HG03039 (cell line): ENCODE measurements around the gene ALDH18A1.
"Not testable (repeated sequence)": the region's sequence is repeated elsewhere in the genome, so short reads cannot be mapped to it uniquely, and the experiment has no call there.

Experiments used
- ATAC-seq: cut with Tn5 transposase; IDR thresholded peaks from one replicate; pipeline ENCODE4 v1.9.1; 2021; ENCODE audit warnings: mild to moderate bottlenecking, moderate library complexity; ENCODE audit not compliant: unreplicated experiment

The ALDH18A1 gene

GRCh38 chr10:95656291-95657164 lies at the start of gene ALDH18A1:
Gene ALDH18A1, minus strand, starts transcription at chr10:95656711. Its CDS starts 3,334 bp downstream, at chr10:95653377.
- ATAC-seq = peak; percentile 88

GRCh38 chr10:95698415-95698814 lies 41.9 kb upstream of the ALDH18A1 start:
- ATAC-seq = no peak

- no peak for ATAC-seq
These were observed 40.9 kb upstream of the ALDH18A1 start for GRCh38 chr10:95697429-95697828.

GRCh38 chr10:95694665-95695064 lies 38.2 kb upstream of the ALDH18A1 start:
- ATAC-seq = no peak

GRCh38 chr10:95693668-95694534 lies 37.4 kb upstream of the ALDH18A1 start, which contains the start of gene TCTN3:
Gene TCTN3, minus strand, starts transcription at chr10:95693927. Its CDS starts 28 bp downstream, at chr10:95693899.
- ATAC-seq = peak; percentile 99

- no peak for ATAC-seq
These were observed 36.7 kb upstream of the ALDH18A1 start for GRCh38 chr10:95693071-95693667.

- ATAC-seq = no peak
These were observed 34.8 kb upstream of the ALDH18A1 start for GRCh38 chr10:95691281-95691680.

- no peak for ATAC-seq
These were observed 32.1 kb upstream of the ALDH18A1 start for GRCh38 chr10:95688648-95689047.

GRCh38 chr10:95683966-95684365 lies 27.5 kb upstream of the ALDH18A1 start:
- ATAC-seq = no peak

- no peak for ATAC-seq
These were observed 19.0 kb upstream of the ALDH18A1 start for GRCh38 chr10:95675403-95676116.

GRCh38 chr10:95674643-95675042 lies 18.1 kb upstream of the ALDH18A1 start:
- ATAC-seq = no peak

- ATAC-seq = not testable (repeated sequence)
These were observed 16.1 kb upstream of the ALDH18A1 start for GRCh38 chr10:95672641-95673040.

- no peak for ATAC-seq
These were observed 8.0 kb upstream of the ALDH18A1 start for GRCh38 chr10:95664543-95664942.

GRCh38 chr10:95663496-95663895 lies 7.0 kb upstream of the ALDH18A1 start:
- no peak for ATAC-seq

- ATAC-seq = no peak
These were observed 5.3 kb upstream of the ALDH18A1 start for GRCh38 chr10:95661818-95662217.

- no peak for ATAC-seq
These were observed 3.8 kb upstream of the ALDH18A1 start for GRCh38 chr10:95660283-95660682.

- ATAC-seq = no peak
These were observed 739 bp upstream of the ALDH18A1 start for GRCh38 chr10:95657250-95657649.

GRCh38 chr10:95655571-95656290 lies 780 bp downstream of the ALDH18A1 start:
- no peak for ATAC-seq

- ATAC-seq = no peak
These were observed 2.6 kb downstream of the ALDH18A1 start for GRCh38 chr10:95653895-95654294.
